ENCODE results near the gene FBXL22.

The FBXL22 gene

GRCh38 chr15:63593705-63594671 is 3.2 kb upstream of the FBXL22 start:
- DNase-seq (ENCODE audit: low spot score), result no peak

GRCh38 chr15:63595065-63595464 is 2.1 kb upstream of the FBXL22 start:
- no peak for DNase-seq (ENCODE audit: low spot score)

DNA sequence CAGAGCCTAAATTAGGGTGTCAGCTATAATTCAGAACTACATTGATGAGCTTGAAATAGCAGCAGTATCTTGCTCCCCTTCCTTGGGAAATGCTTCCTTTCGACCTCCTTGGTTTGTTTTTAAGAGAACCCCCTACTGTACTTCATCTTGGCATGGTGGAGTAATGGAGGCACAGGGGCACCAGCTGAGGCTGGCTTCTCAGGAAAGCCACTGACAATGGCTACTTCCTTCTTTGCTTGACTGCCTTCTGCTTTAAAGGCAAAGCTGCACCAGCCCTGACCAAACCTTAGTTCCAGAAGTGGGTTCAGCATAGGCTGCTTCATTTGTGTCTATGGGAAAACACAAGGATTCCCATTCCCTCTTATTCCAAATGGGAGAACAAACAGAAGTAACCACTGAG is 1.5 kb upstream of the FBXL22 start:
- DNase-seq (ENCODE audit: low spot score), result no peak

GRCh38 chr15:63596676-63597037 is 530 bp upstream of the FBXL22 start:
- DNase-seq (ENCODE audit: low spot score), result no peak

DNA sequence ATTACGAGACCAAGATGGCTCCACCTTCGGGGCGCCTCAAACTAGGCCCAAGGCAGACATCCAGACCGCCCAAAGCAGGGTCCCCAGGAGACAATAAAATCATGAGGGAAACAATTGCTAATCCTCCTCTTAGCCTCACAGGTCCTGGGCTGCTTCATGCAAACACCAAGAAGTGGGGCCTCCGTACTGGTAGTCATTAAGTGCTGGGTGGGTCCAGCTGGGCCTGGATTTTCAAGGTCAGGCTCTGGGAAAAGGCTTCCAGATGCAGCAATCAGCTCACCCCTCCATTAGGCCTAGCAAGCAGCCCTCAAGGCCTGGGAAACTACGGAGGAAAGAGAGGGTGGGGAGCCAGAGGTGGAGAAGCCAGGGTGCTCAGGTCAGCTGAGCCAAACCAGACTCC is 634 bp downstream of the FBXL22 start:
- DNase-seq (ENCODE audit: low spot score), result no peak

- DNase-seq (ENCODE audit: low spot score), result no peak
Observed at GRCh38 chr15:63598473-63599400, 1.6 kb downstream of the FBXL22 start.

DNA sequence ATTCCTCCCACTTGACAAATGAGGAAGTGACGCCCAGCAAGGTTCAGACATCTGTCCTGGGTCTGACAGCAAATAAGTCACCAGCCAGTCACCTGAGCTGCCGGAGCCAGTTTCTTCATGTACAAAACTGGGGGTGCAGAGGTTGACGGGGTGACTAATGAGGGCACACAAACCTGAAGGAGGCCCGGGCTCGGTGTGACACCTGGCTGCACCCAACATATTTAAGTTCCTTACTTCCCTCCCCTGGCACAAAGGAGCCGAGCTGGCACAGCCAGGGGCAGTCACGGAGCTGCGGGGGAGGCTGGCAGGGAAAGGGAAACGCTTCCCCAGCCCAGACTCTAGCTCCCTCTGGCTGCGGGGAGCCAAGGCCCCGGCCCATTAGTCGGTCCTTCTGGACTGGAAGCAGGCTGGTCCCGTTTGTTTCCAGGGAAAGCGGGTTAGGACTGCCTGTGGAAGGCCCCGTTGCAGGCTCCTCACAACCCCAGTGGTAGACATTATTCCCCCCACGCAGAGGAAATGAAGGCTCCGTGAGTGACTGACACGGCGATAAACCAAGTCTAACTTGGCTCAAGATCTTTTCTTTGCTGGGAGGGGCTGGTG is 2.3 kb downstream of the FBXL22 start:
- peak; percentile 78 for DNase-seq (ENCODE audit: low spot score)

GRCh38 chr15:63600001-63600615 is 2.9 kb downstream of the FBXL22 start:
- DNase-seq (ENCODE audit: low spot score), result no peak

DNA sequence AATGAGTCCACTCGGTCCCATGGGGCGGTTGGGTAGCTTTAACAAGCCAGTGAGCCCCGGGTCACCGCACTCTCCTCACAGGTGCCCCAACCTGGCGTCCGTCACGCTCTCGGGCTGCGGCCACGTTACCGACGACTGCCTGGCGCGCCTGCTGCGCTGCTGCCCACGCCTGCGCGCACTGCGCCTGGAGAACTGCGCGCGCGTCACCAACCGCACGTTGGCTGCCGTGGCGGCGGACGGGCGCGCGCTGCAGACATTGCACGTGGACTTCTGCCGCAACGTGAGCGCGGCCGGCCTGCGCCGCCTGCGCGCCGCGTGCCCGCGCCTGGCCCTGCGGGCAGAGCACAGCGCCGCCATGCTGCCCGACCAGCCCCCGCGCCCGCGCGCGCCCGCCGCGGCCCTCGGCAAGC is 3.4 kb downstream of the FBXL22 start:
- DNase-seq (ENCODE audit: low spot score), result peak; percentile 89

- DNase-seq (ENCODE audit: low spot score), result no peak
Observed at GRCh38 chr15:63601026-63601703, 4.0 kb downstream of the FBXL22 start.

DNA sequence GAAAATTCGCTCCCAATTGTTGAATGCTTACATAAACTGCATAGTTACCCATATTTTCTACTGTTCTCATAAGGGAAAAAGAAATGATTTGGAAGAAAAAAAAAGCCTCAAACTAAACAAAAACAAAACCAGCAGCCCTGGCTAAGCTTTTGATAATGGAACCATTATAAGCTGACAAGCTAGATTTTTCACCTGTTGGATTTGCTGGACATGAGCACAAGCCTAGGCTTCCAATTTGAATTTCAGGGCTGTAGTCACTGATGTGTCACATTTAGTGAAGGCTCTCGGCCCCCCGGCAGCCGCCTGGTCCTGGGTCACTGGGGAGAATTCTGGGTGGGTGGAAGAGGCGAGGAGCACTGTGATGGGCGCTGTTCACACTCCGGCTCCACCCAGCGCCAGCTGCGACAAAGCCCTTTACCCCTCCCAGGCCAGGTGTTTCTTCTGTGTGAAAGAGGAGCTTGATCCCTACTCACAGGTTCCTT is 4.6 kb downstream of the FBXL22 start:
- no peak for DNase-seq (ENCODE audit: low spot score)

DNA sequence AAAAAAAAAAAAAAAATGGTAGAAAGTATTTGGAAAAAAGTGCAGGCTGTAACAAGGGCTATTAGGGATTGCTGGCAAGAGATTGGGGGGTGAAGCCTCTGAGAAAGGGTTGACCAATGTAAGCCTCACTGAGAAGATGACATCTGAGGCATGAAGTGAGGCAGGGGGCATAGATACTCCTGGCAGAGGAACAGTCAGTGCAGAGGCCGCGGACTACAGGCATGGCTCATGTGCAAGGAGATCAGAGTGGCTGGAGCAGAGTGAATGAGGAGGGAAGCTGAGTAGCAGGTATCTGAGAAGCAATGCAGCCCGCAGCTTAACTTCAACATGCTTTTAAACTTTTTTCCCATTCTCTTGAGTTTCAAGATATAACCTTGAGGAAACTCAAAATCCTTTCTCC is 5.4 kb downstream of the FBXL22 start:
- no peak for DNase-seq (ENCODE audit: low spot score)

- DNase-seq (ENCODE audit: low spot score), result no peak
Observed at GRCh38 chr15:63603516-63603915, 6.3 kb downstream of the FBXL22 start.

DNA sequence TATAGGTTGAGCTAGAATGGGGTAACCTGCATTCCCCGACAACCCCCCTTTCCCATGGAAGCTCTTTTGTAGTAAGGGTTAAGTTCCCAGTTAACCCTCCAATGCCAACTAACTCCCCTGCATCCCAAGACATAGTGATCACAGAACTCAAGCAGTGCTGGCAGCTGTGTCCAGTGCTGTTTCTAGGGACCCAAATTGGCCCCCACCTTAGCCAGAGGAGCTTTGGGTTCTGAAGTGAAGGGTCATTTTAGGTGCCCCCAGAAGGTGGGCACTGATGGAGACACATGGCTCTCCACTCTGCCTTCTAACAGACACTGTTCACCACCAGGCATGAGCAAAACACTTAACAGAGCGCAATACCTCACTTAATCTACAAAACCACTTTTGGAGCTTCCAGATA is 7.1 kb downstream of the FBXL22 start:
- no peak for DNase-seq (ENCODE audit: low spot score)

DNA sequence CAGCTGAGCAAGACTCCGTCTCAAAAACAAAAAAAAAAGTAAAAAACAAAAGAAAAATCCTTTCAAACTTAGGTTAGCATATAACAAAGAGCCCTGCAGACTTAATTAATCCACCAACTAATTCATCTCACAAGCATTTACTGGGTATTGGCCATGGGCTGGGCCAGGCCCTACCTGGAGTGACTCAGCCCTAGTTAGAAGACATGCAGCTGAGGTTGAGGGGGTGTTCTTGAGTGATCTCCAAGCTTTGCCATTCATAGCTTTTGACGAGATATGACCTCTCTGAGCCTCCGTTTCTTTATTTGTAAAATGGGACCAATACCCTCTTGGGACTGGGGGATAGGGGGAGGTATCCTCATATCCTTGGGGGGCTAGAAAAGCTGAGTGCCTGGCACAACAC is 7.8 kb downstream of the FBXL22 start:
- no peak for DNase-seq (ENCODE audit: low spot score)

- DNase-seq (ENCODE audit: low spot score), result no peak
Observed at GRCh38 chr15:63605816-63606215, 8.6 kb downstream of the FBXL22 start.

- no peak for DNase-seq (ENCODE audit: low spot score)
Observed at GRCh38 chr15:63606308-63606707, 9.1 kb downstream of the FBXL22 start.

- DNase-seq (ENCODE audit: low spot score), result no peak
Observed at GRCh38 chr15:63608989-63609388, 11.8 kb downstream of the FBXL22 start.

- no peak for DNase-seq (ENCODE audit: low spot score)
Observed at GRCh38 chr15:63609448-63609847, 12.3 kb downstream of the FBXL22 start.

GRCh38 chr15:63610209-63610841 is 13.1 kb downstream of the FBXL22 start:
- DNase-seq (ENCODE audit: low spot score), result peak; percentile 88

GRCh38 chr15:63611177-63611576 is 14.0 kb downstream of the FBXL22 start:
- peak; percentile 73 for DNase-seq (ENCODE audit: low spot score)
